Right hindlimb (tissue), 1 donor: ENCODE measurements around the gene SLC36A3.
"Not testable (repeated sequence)": the region's sequence is repeated elsewhere in the genome, so short reads cannot be mapped to it uniquely, and the experiment has no call there.

ENCODE experiments used
- DNase-seq: peaks from one replicate; pipeline ENCODE4 v3.0.0-alpha.2; 2018

SLC36A3 gene

DNA sequence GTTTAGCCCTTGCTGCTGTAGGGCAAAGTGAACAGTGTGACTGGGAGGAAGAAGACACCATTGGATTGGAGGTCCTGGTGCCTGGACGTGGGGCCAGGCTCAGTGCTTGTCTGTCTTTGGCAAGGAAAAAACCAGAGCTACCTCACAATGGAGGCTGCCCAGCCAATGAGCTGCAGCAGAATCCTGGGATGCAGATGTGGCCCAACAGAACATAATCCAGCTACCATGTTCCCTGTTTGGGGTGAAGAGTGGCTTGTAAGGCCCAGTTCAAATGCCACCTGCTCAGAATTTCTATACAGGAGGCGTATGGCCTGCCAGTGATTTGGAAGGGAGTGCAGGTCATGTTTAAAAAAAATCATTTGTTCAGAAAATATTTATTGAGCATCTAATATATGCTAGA lies at the start of gene SLC36A3:
Gene SLC36A3, minus strand, starts transcription at position 101 of the 400 bp plus-strand sequence. CDS start 412 bp downstream, outside the sequence.
- DNase-seq = no peak

DNA sequence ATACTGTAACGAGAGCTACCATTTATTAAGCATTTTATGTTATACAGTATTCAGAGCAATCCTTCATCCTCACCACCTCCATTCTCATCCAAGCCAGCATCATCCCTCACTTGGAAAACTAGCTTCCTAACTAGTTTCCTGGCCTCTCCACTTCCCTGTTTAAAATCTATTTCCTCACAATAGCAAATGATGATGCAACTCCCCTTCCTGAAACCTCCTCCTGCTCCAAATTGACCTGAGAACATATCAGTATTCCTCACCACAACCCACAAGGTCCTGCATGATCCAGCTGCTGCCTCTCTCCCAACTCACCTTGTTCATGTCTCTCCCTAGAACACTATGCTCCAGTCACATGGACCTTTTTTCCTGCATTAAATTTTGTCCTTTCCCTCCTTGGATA lies 48.1 kb upstream of the SLC36A3 start:
- no peak for DNase-seq

DNA sequence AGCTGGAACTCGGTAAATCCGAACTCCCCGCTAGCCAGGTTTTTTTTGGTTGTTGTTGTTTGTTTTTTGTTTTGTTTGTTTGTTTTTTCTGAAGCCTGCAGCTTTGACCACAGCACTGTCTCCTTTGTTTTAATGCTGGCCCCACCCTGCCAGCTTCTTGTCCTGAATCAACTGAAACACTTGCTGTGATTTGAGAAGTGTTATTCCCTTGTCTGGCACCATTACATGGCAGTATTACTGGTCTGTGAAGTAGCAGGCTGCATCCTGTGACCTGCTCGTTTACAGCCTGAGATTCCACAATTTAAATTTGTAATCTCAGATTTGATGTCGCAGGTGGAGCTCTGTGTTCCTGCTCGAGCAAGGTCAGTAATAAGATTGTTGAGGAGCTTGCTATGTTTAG lies 45.2 kb upstream of the SLC36A3 start:
- DNase-seq = no peak

DNA sequence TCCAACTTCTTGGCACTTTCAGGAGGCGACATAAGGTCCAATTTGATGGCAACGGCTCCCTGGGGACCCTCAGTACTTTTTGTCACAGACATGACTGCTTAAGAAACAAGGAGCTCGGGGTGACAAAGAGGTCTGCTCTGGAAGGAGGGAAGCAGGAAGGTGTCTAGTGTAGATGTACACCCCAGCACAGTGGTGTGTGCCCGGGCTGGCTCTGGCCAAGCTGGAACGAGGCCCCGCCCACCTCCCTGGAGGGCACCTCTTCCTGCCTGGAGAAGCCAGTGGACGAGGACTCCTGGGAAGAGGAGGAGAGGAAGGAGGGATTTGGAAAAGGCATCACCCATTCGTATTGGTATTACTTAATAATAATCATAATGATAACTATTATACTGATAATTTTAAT lies 43.8 kb upstream of the SLC36A3 start, which contains the start of gene SLC36A2:
Gene SLC36A2, minus strand, starts transcription at position 191 of the 400 bp plus-strand sequence. Its CDS starts 99 bp downstream, at position 92.
- DNase-seq = no peak

DNA sequence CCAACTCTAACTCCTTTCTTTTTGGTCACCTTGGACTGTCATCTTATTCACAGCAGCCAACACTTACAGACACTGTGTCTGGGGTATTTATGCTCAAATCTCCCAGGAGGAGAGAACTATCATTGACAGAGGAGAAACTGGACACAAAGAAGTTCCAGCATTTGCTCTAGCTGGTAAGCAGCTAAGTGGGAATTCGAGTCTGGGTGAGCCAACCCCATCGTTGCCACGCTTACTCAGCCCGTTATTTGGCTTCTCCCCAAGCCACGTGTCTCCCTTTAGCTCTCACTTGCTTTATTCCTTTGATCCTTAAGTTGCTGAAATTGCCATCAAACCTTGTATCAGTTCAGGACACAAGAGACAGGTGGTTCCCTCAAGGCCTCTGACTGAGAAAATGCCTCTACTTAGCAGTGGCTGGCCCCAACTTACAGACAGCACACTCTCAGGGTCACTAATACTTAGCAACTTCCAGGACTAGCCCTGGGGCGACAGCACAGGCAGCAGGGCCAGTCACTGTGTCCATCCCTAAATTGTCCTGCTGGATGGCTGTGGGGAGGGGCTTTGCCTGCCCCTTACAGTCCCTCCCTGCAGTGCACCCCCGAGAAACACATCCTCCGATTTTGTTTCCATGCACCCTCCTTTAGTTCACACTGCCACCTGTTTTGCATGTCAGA lies 42.4 kb upstream of the SLC36A3 start:
- DNase-seq = no peak

DNA sequence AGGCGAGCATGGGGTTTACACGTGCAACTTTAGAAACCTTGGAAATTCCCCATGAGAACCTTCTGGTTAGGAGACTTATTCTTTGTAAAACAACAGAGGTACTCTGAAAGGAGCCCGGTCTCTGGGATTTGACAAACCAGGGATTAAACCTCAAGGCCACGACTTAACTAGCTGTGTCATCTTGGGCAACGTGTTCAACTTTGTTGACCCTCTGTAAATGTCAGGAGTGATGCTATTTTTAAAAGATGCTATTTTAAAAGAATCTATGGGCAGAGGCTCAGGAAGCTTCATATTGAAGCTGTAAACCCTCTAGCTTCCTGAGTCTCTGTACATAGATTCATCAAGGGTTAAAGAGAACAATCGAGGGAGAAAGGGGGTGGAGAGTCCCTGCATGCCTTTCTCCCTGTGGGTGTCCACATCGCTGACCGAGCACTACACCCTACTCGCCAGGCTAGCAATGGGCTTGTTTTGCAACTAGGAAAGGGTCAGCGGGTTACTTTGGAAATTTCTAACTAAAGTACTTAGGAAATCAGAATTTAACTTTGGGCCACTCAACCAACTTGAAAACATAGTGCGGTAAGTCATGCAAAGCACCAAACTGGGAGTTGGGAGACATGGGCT lies 41.7 kb upstream of the SLC36A3 start:
- DNase-seq = no peak

DNA sequence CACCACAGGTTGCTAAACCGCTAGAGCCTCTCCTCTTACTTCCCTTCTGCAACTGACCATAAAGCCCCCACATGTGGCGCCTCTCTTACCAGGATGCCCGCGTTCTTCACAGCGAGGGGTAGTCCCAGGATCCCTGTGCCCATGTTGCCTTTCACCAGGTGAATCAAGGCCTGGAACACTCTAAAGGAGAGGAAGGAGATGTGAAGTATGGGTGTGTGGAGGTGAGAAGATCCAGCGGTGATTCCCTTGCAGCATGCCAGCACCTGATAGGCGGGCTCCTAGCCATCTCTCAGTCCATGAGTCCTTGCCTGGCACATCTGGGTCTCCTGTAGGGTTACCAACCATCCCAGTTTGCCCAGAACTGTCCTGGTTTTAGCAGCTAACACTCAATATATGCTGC lies 40.5 kb upstream of the SLC36A3 start:
- DNase-seq = no peak

DNA sequence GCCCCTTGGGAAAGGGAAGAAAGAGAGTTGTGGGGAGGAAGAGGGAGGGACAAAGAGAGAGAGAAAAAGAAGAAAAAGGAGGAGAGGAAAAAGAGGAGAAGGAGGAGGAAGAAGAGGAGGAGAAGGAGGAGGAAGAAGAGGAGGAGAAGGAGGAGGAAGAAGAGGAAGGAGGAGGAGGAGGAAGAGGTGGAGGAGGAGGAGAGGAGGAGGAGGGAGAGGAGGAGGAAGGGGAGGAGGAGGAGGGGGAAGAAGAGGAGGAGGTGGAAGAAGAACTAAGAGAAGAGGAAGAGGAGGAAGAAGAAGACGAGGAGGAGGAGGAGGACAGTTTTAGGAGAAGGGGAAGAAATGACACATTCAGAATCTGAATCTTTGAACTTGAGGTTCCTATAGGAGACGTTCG lies 36.4 kb upstream of the SLC36A3 start:
- DNase-seq = no peak

DNA sequence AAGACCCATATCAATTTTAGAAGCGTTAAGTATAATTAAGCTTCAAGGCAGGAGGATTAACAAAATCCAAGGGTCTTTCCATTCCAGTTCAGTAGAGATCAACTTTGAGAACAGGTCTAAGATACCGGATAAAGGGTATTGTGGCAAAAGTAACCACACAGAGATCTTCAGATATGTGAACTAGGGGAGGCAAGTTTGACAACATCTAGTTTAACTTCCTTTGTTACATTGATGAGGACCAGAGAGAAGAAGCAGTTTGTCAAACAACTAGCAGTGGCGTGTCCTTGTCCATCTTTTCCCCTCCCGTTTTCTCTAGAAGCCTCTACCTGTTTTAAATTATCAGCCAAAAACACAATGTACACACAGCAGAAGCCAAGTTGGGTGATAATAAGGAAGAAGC lies 35.2 kb upstream of the SLC36A3 start:
- DNase-seq = no peak

DNA sequence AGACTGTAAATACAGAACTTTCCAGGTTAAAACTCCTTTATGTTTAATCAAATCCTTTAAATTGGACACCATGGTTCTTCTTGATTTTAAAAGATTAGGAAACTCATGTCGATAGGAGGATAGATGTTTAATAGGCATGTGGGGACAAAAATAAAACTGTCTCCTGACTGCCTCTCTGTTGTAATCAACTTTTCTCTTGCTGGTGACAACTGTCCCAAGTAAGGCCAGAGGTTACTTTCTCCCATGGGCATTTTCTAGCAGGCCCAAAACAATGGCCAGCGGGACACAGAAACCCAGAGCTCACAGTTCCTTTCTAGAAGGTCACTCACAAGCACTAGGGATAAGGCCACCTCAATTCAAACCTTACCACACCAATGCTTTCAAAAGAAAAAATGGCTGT lies 29.3 kb upstream of the SLC36A3 start:
- DNase-seq = no peak

DNA sequence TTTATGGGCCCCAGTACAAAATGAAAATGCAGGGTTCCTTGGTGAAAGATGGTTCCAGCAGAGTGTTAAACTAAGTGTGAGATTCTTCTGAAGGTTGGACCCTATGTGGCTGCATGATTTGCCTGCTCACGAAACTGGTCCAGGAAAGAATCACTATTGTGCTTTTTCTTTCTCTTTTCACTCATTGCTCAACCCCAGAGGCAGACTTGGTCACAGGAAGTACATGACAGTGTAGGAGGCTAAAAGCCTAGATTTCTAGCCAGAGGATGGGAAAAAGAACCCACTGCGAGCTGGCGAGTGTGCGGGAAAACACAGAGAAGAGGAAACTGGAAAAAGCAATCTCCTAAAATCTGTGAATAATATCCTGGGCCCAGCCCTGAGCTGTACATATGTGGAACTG lies 25.2 kb upstream of the SLC36A3 start:
- DNase-seq = no peak

DNA sequence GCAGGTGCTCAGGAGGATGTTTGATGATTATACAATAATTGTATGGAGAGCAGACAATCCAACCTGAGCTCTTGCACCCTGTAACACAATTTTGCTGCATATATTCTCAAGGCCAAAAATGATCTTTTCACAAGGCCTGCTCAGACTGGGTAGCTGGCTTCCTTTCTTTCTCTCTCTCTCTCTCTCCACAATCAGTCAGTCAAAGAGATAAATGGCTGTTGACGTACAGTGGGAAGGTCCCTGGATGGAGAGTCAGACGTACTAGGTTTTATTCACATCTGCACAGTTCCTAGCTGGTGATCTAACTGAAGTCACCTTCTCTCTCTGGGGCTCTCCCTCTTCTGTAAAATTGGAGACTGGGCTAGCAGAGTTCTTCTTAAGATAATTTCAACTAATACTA lies 24.0 kb upstream of the SLC36A3 start:
- DNase-seq = no peak

DNA sequence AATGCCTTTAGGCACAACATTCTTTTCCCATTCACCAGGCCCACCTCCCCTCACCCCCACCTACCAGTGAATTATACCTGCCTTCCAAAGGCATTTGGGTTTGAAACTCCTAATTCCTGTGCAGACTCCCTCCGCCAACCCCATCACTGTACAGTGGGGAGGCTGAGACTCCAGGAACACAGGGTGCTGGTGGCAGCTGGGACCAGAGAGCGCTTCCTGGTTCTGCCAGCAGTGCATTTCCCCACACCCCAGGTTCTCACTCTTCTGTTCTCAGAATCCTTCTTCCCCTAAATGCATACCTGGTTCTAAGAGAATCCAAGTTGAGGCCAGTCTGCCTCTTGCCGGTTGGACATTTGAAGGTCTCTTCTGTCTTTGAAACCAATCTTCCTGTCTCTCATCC lies 22.7 kb upstream of the SLC36A3 start:
- no peak for DNase-seq

DNA sequence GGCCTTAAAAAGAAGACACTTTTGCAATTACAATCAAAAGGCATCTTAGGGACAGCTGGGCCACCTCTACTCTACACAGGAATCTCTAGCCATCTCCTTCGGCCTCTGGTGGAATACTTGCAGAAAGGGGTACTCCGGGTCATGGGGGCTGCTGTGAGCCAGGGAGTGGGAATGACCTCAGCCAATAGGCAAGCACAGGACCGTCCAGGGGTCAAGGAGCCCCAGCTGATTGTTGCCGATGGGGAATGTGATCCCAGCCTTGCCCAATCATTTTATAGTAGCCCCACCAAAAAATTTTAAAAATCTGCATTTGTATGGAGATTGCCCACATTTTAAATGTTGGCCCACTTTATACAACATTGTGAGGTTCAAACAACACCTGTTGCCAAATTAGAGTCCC lies 16.9 kb upstream of the SLC36A3 start:
- no peak for DNase-seq

DNA sequence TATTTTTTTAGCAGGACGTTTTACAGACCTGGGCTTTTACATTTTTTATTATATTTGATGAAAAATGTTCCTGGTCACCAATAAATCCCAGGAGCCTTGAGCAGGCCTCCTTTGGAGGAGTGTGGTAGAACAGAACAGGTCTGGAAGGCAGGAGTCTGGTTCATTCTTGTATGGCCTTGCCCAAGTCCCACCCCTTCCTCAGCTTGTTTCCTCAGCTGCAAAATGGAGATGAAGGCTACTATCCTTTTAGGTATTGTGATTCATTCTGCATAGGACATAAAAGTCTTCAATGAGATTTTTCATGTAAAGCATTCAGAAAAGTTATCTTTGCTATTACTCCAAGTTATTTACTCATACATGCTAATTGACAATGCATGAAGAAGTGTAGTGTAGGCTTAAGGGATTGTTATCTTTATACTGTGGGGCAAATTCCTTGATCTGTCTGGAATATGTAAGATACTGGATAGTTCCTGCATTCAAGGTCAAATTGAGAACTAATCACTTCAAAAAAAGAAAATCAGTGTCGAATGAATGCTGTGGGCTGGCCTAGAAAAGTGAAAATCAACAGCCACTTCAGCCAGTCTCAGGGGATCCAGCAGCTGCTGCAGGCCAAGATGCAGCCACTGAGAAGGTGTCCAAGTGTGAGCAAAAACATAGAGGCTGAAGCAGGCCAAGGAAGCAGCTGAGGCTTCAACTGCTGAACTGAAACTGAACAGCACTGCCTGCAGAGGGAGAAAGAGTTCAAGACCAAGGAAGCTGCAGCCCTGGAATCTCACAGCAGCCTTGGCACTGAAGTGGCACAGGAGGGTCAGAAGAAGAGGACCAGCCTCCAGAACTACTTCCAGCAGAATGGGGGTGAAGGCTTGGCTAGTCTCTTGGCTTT lies 15.5 kb upstream of the SLC36A3 start:
- DNase-seq = peak; percentile 65

DNA sequence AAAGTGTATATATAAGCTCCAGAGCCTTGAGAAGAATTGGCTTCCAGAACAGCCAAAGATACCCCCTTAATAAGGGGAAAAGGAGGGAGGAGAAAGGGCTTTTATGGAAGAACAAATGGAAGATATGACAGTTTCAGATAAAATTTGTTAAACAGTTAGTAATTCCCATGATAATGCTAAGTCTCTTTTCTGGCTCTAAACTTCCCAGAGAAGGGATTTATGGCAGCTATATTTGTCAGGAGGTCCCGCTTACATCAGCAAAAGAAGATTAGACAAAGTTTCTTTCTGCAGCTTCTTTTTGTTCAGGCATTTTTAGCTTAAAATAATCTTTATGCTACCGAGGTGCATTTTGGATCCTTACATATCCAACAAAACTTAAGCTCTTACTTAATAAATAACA lies 14.3 kb upstream of the SLC36A3 start:
- no peak for DNase-seq

DNA sequence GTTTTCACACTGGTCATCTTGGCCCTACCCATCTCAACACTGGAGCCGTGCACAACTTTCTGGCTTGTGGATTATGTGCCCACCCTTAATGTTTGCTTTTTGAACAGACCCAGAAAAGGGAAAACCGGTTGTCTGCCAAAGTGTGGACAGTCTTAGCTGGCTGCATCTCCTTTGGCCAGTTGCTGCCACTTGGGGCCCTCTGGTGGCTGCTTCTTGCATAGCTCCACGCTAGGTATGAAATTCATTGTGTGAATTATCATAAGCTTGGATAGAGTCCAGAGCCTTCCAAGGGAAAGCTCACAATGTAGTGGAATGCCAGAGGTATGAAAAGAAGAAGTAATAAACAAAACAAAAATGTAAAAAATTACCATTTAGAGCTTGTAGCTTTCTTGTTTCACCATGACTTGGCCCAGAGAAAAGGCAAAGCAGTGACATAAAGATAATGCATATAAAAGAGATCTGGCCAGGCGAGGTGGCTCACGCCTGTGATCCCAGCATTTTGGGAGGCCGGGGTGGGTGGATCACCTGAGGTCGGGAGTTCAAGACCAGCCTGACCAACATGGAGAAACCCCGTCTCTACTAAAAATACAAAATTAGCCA lies 12.5 kb upstream of the SLC36A3 start:
- DNase-seq = peak; percentile 72

DNA sequence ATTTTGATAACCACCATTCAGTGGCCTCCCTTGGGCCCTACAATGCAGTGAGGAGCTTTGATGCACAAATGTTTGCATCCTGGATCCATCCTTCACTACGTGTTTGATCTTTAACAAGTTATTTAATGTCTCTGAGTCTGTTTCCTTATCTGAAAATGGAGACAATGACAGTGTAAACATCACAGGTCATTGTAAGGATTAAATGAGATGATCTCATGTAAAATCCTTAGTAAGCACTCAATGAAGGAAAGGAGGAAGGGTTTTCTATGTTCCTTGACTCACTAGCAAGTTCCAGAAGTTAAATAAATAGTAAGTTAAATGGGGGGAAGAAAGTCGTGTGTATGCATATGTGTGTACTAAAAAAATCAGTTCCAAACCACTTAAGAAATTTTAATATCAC lies 9.8 kb upstream of the SLC36A3 start:
- DNase-seq = no peak

DNA sequence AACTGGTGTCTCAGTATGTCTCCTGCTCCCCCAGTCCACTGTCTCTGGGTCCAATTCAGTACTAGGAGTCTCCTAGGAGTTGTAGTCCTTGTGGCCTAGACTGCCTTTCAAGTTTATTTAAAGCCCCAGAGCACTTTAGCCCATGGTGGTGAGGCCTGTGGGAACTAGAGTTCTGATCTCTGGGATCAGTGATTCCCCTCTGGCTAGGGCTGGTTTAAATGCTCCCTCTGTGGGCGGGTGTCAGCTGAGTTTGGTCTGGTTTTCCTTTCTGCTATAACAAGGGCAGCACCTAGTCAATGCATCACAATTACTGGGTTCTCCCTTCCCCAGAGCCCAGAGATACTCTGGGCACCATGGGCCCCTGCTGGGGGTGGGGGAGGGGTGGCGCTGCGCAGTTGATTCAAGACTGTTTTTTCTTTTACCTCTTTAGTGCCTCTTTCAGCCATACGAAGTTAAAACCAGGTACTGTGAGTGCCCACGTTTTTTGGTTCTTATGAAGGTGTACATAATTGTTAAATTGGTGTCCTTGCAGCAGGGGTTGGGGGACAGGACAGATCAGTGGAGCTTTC lies 9.3 kb upstream of the SLC36A3 start:
- DNase-seq = no peak

DNA sequence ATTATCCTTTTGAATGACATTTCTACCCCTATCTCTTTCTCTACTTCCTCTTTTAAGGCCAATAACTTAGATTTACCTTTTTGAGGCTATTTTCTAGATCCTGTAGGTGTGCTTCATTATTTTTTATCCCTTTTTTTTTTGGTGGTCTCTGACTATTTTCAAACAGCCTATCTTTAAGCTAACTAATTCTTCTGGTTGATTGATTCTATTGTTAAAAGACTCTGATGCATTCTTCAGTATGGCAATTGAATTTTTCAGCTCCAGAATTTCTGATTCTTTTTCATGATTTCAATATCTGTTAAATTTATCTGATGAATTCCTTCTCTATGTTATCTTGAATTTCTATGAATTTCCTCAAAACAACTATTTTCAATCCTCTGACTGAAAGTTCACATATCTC lies 7.4 kb upstream of the SLC36A3 start:
- DNase-seq = no peak

DNA sequence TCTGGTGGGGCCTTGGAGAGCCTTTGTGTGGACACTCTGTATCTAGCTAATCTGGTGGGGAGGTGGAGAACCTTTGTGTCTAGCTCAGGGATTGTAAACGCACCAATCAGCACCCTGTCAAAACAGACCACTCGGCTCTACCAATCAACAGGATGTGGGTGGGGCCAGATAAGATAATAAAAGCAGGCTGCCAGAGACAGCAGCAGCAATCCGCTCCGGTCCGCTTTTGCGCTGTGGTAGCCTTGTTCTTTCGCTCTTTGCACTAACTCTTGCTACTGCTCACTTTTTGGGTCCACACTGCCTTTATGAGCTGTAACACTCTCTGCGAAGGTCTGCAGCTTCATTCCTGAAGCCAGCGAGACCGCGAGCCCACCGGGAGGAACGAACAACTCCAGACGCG lies 6.3 kb upstream of the SLC36A3 start:
- DNase-seq = not testable (repeated sequence)

DNA sequence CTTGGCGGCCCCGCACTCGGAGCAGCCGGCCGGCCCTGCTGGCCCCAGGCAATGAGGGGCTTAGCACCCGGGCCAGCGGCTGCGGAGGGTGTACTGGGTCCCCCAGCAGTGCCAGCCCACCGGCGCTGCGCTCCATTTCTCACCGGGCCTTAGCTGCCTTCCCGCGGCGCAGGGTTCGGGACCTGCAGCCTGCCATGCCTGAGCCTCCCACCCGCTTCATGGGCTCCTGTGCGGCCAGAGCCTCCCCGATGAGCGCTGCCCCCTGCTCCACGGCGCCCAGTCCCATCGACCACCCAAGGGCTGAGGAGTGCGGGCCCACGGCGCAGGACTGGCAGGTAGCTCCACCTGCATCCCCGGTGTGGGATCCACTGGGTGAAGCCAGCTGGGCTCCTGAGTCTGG lies 5.7 kb upstream of the SLC36A3 start:
- DNase-seq = not testable (repeated sequence)
